CD14-positive monocyte (primary cell): ENCODE measurements around the gene GPR132. TPM values are rescaled to one million over a fixed set of nuclear protein-coding genes. Genes with fewer than 3 reads are reported as not detected.

Experiments
- DNase-seq, 3 donors: peaks; one replicate each; pipeline ENCODE4 v3.0.0-alpha.2; 2011 to 2022
- H2AFZ ChIP-seq: 2 replicates; pipeline ENCODE4 v1.6.0; 2012; ENCODE audit warnings: mild to moderate bottlenecking, low read depth, low read length, inconsistent platforms; ENCODE audit not compliant: insufficient read depth, poor library complexity, severe bottlenecking
- H3K27ac ChIP-seq, 2 donors: 1 replicate in 1 of 2; 2 replicates in 1 of 2; pipeline ENCODE4 v1.5.1; 2012 to 2013; ENCODE audit warnings: low read length in 2 of 2, control low read depth in 1 of 2, inconsistent platforms in 1 of 2, low read depth in 1 of 2, mild to moderate bottlenecking in 1 of 2
- H3K27me3 ChIP-seq, 2 donors: one replicate each; pipeline versions ENCODE4 v1.6.0 to v1.6.1; 2011 to 2013; ENCODE audit warnings: low read length in 2 of 2; ENCODE audit not compliant: control insufficient read depth in 2 of 2, insufficient read depth in 2 of 2
- H3K36me3 ChIP-seq, 2 donors: replicated peaks in 1 of 2; 1 replicate in 1 of 2; 2 replicates in 1 of 2; pipeline versions ENCODE4 v1.5.1 to v1.6.1; 2012 to 2013; ENCODE audit warnings: low read length in 2 of 2, control low read depth in 1 of 2, inconsistent platforms in 1 of 2, mild to moderate bottlenecking in 1 of 2; ENCODE audit not compliant: insufficient read depth in 2 of 2, control insufficient read depth in 1 of 2
- H3K4me1 ChIP-seq, 2 donors: 1 replicate in 1 of 2; 2 replicates in 1 of 2; pipeline versions ENCODE4 v1.5.1 to v1.6.1; 2012 to 2013; ENCODE audit warnings: low read length in 2 of 2, control low read depth in 1 of 2, inconsistent platforms in 1 of 2, mild to moderate bottlenecking in 1 of 2, moderate library complexity in 1 of 2; ENCODE audit not compliant: insufficient read depth in 2 of 2, control insufficient read depth in 1 of 2
- H3K4me2 ChIP-seq: replicated peaks from 2 replicates; pipeline ENCODE3; 2012; ENCODE audit warnings: low read length, moderate library complexity, mild to moderate bottlenecking; ENCODE audit not compliant: poor library complexity, severe bottlenecking; ENCODE audit errors: extremely low read depth
- H3K4me3 ChIP-seq, 3 experiments: fragments of 200-600 bp in 1 of 3; sonication (generic) in 1 of 3; replicated peaks in 1 of 3; 1 replicate in 2 of 3; 2 replicates in 1 of 3; pipeline ENCODE4 v1.5.1; 2011 to 2013; ENCODE audit warnings: low read length in 3 of 3, mild to moderate bottlenecking in 3 of 3, control low read depth in 2 of 3, low read depth in 2 of 3, inconsistent platforms in 1 of 3, moderate library complexity in 1 of 3
- H3K79me2 ChIP-seq: 2 replicates; pipeline ENCODE4 v1.6.0; 2012; ENCODE audit warnings: mild to moderate bottlenecking, control low read depth, inconsistent platforms, low read length, moderate library complexity; ENCODE audit not compliant: insufficient read depth
- H3K9ac ChIP-seq: 2 replicates; pipeline ENCODE4 v1.6.0; 2017; ENCODE audit warnings: low read length, mild to moderate bottlenecking; ENCODE audit not compliant: insufficient read depth, poor library complexity, severe bottlenecking
- H3K9me3 ChIP-seq, 2 donors: replicated peaks in 1 of 2; 1 replicate in 1 of 2; 2 replicates in 1 of 2; pipeline versions ENCODE4 v1.5.1 to v1.6.1; 2012 to 2013; ENCODE audit warnings: low read length in 2 of 2, control low read depth in 1 of 2; ENCODE audit not compliant: control insufficient read depth in 1 of 2, insufficient read depth in 1 of 2
- H4K20me1 ChIP-seq: 2 replicates; pipeline ENCODE4 v1.6.0; 2012; ENCODE audit warnings: mild to moderate bottlenecking, low read length, control low read depth, moderate library complexity; ENCODE audit not compliant: insufficient read depth
- H3K27ac Mint-ChIP-seq, 7 donors: one replicate each; pipeline ENCODE4 v1.8.0; 2020; ENCODE audit warnings: mild to moderate bottlenecking in 7 of 7, mixed read lengths in 7 of 7, moderate library complexity in 6 of 7, inconsistent platforms in 2 of 7
- H3K27me3 Mint-ChIP-seq, 3 donors: one replicate each; pipeline ENCODE4 v1.8.0; 2021 to 2022; ENCODE audit warnings: low read depth in 3 of 3, mild to moderate bottlenecking in 3 of 3, mixed read lengths in 3 of 3, moderate library complexity in 3 of 3, inconsistent platforms in 1 of 3
- H3K36me3 Mint-ChIP-seq, 2 donors: one replicate each; pipeline ENCODE4 v1.8.0; 2020; ENCODE audit warnings: mixed read lengths in 2 of 2, inconsistent platforms in 1 of 2, mild to moderate bottlenecking in 1 of 2
- H3K4me1 Mint-ChIP-seq: one replicate; pipeline ENCODE4 v1.8.0; 2020; ENCODE audit warnings: mild to moderate bottlenecking, mixed read lengths
- H3K4me3 Mint-ChIP-seq, 2 donors: one replicate each; pipeline ENCODE4 v1.8.0; 2020; ENCODE audit warnings: mild to moderate bottlenecking in 2 of 2, mixed read lengths in 2 of 2, moderate library complexity in 1 of 2
- H3K9me3 Mint-ChIP-seq, 7 donors: one replicate each; pipeline ENCODE4 v1.8.0; 2020 to 2022; ENCODE audit warnings: mixed read lengths in 7 of 7, mild to moderate bottlenecking in 6 of 7, moderate library complexity in 6 of 7, inconsistent platforms in 2 of 7
- WGBS: methylation state at CpG from one replicate; pipeline ENCODE4 v1.1.5; 2013; ENCODE audit warnings: missing lambda C conversion rate; ENCODE audit not compliant: insufficient coverage; 5-methylcytosine and 5-hydroxymethylcytosine counted together
- intact Hi-C, 2 donors: fragments of 100-400 bp; cut with micrococcal nuclease; formaldehyde crosslinking; loops; one replicate each; pipeline versions ENCODE4 v1.15.0 to v1.15.1; 2023
- polyA plus RNA-seq, 3 donors: library from polyadenylated mRNA; depleted of rRNA in 1 of 3; unstranded in 2 of 3; stranded (reverse) in 1 of 3; fragments of 300-500 nt in 2 of 3; fragments of >200 nt in 1 of 3; fragmentation: Illumina TruSeq in 2 of 3; gene quantifications; 1 replicate in 2 of 3; 2 replicates in 1 of 3; pipeline ENCODE4 v1.2.3, GENCODE V29; 2012 to 2021
- TF ChIP-seq, protein P1 (sequence below): fragments of 200-600 bp; IDR thresholded peaks from one replicate; pipeline ENCODE4 v1.8.0; 2022; ENCODE audit warnings: antibody characterized with exemption, mild to moderate bottlenecking

GPR132 gene
- polyA plus RNA-seq, 3 donors, result 6.3 to 19.0 (median 13.0) TPM

DNA sequence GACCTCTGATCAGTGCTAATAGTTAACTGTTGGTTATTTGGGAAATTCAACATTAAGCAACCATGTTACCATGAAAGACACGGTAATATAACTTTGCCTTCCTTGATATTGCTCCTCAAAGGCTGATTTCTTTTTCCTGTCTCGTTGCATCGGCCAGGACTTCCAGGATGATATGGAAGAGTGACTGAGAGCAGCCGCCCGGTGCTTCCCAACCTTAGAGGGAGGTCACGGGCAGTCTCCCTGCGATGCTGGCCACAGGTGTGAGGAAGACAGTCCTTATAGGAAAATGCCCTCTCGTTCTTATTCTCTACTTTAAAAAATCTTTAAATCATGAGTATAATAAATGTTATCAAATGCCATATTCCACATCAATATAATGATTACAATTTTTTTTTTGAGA lies 33.1 kb upstream of the GPR132 start:
- Mint-ChIP-seq H3K36me3 (peaks cover 0 to 3% of the 10 kb centered on the region in 2 donors), H3K9me3 (peaks cover 9 to 27% (median 19%) of the 10 kb centered on the region in 7 donors), H3K27ac (no peak overlapping the region), H3K4me3 (no peak overlapping the region), H3K27me3 (peaks cover 27 to 43% (median 34%) of the 10 kb centered on the region in 3 donors), H3K4me1 (peaks cover 1% of the 10 kb centered on the region)
- intact Hi-C loops, result no loop called here
- Histone ChIP-seq H3K27me3 (peaks cover 12 to 29% of the 10 kb centered on the region in 2 donors), H3K27ac (no peak overlapping the region), H3K36me3 (no peaks in the 10 kb centered on the region), H3K4me2 (no peak overlapping the region), H4K20me1 (no peaks in the 10 kb centered on the region), H3K9me3 (peaks cover 17 to 18% of the 10 kb centered on the region in 2 donors), H3K79me2 (no peaks in the 10 kb centered on the region), H2AFZ (no peak overlapping the region), H3K9ac (no peak overlapping the region), H3K4me1 (peaks cover 3 to 9% of the 10 kb centered on the region in 2 donors), H3K4me3 (no peak overlapping the region)
- no peak for DNase-seq
- WGBS, result 100% methylated on average over 1 of the region's 8 CpGs
- TF ChIP-seq, protein P1, sequence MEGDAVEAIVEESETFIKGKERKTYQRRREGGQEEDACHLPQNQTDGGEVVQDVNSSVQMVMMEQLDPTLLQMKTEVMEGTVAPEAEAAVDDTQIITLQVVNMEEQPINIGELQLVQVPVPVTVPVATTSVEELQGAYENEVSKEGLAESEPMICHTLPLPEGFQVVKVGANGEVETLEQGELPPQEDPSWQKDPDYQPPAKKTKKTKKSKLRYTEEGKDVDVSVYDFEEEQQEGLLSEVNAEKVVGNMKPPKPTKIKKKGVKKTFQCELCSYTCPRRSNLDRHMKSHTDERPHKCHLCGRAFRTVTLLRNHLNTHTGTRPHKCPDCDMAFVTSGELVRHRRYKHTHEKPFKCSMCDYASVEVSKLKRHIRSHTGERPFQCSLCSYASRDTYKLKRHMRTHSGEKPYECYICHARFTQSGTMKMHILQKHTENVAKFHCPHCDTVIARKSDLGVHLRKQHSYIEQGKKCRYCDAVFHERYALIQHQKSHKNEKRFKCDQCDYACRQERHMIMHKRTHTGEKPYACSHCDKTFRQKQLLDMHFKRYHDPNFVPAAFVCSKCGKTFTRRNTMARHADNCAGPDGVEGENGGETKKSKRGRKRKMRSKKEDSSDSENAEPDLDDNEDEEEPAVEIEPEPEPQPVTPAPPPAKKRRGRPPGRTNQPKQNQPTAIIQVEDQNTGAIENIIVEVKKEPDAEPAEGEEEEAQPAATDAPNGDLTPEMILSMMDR, result no peak

DNA sequence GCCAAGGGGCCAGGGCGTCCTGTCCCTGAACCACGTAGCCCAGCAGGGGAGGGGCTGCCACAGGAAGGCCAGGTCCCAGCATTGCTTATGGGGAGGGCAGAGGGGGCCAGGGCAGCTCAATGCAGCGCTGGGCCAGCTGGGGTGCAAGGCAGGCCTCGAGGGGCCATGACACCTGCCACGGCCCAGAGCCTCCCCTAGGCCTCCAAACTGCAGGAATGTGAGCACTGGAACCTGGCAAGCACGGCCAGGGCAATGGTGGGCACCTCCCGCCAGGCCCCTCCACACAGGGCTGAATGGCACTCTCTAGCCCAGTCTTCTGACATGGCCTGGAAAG lies 32.5 kb upstream of the GPR132 start:
- Histone ChIP-seq H3K79me2 (no peaks in the 10 kb centered on the region), H3K4me3 (no peak overlapping the region), H2AFZ (no peak overlapping the region), H4K20me1 (no peaks in the 10 kb centered on the region), H3K9ac (no peak overlapping the region), H3K36me3 (no peaks in the 10 kb centered on the region), H3K4me1 (peaks cover 5 to 14% of the 10 kb centered on the region in 2 donors), H3K9me3 (peaks cover 17 to 18% of the 10 kb centered on the region in 2 donors), H3K27ac (no peak overlapping the region), H3K4me2 (no peak overlapping the region), H3K27me3 (peaks cover 15 to 32% of the 10 kb centered on the region in 2 donors)
- intact Hi-C loops, result no loop called here
- 72% methylated on average over 5 of the region's 7 CpGs for WGBS
- TF ChIP-seq, protein P1, result no peak
- H3K27ac Mint-ChIP-seq, result no peak overlapping the region
- peaks cover 4% of the 10 kb centered on the region for H3K4me1 Mint-ChIP-seq
- peaks cover 29 to 41% (median 36%) of the 10 kb centered on the region in 3 donors for H3K27me3 Mint-ChIP-seq
- no peak overlapping the region for H3K4me3 Mint-ChIP-seq
- H3K36me3 Mint-ChIP-seq, result peaks cover 0 to 3% of the 10 kb centered on the region in 2 donors
- H3K9me3 Mint-ChIP-seq, result peaks cover 9 to 30% (median 19%) of the 10 kb centered on the region in 7 donors
- DNase-seq, result no peak
